Activated CD4-positive, alpha-beta T cell treated with anti-CD3 and anti-CD28 coated beads, Interleukin-2, amount 10 ng/mL, durations not matched to agents 24 days and 14 days (primary cell): ENCODE data around the gene NAA30. TPM values are rescaled to one million over a fixed set of nuclear protein-coding genes. Genes with fewer than 3 reads are reported as not detected.

ENCODE experiments used
- DNase-seq: peaks from one replicate; pipeline ENCODE4 v3.0.0; 2022
- H3K27ac Mint-ChIP-seq: one replicate; pipeline ENCODE4 v1.8.0; 2022; ENCODE audit warnings: mild to moderate bottlenecking, mixed read lengths
- H3K27me3 Mint-ChIP-seq: one replicate; pipeline ENCODE4 v1.8.0; 2022; ENCODE audit warnings: mixed read lengths
- H3K36me3 Mint-ChIP-seq: one replicate; pipeline ENCODE4 v1.8.0; 2022; ENCODE audit warnings: low read depth, mild to moderate bottlenecking, mixed read lengths
- H3K4me1 Mint-ChIP-seq: one replicate; pipeline ENCODE4 v1.8.0; 2021; ENCODE audit warnings: mixed read lengths
- H3K4me3 Mint-ChIP-seq: one replicate; pipeline ENCODE4 v1.8.0; 2022; ENCODE audit warnings: mild to moderate bottlenecking, moderate library complexity, mixed read lengths
- H3K9me3 Mint-ChIP-seq: one replicate; pipeline ENCODE4 v1.8.0; 2021; ENCODE audit warnings: mixed read lengths
- intact Hi-C: fragments of 100-400 bp; cut with micrococcal nuclease; formaldehyde crosslinking; loops from one replicate; pipeline ENCODE4 v1.15.1; 2023
- total RNA-seq: library from RNA; stranded (reverse); gene quantifications from 2 replicates; pipeline ENCODE4 v1.2.3, GENCODE V29; 2022

Gene NAA30
- total RNA-seq, 1 donor from 2014 or later, result 20.4 TPM

- peaks cover 6% of the 10 kb centered on the region for H3K4me1 Mint-ChIP-seq
- no peak for DNase-seq
- peaks cover 34% of the 10 kb centered on the region for H3K36me3 Mint-ChIP-seq
- no peak overlapping the region for H3K27ac Mint-ChIP-seq
- intact Hi-C loops, result no loop called here
- no peaks in the 10 kb centered on the region for H3K9me3 Mint-ChIP-seq
- no peak overlapping the region for H3K4me3 Mint-ChIP-seq
- H3K27me3 Mint-ChIP-seq, result no peaks in the 10 kb centered on the region
These were observed 17.7 kb downstream of the NAA30 start for GRCh38 chr14:57408037-57408436.

- Mint-ChIP-seq H3K36me3 (peaks cover 34% of the 10 kb centered on the region), H3K27ac (no peak overlapping the region), H3K9me3 (no peaks in the 10 kb centered on the region), H3K4me1 (peaks cover 6% of the 10 kb centered on the region), H3K27me3 (no peaks in the 10 kb centered on the region), H3K4me3 (no peak overlapping the region)
- intact Hi-C loops, result no loop called here
- DNase-seq, result no peak
These were observed 18.2 kb downstream of the NAA30 start for GRCh38 chr14:57408634-57409033.

GRCh38 chr14:57412341-57412740 lies 22.0 kb downstream of the NAA30 start:
- Mint-ChIP-seq H3K4me1 (peaks cover 4% of the 10 kb centered on the region), H3K36me3 (peaks cover 26% of the 10 kb centered on the region), H3K9me3 (no peaks in the 10 kb centered on the region), H3K4me3 (no peak overlapping the region), H3K27ac (no peak overlapping the region), H3K27me3 (no peaks in the 10 kb centered on the region)
- no peak for DNase-seq
- intact Hi-C loops, result no loop called here

- intact Hi-C loops, result no loop called here
- Mint-ChIP-seq H3K4me3 (no peak overlapping the region), H3K27ac (no peak overlapping the region), H3K36me3 (peaks cover 18% of the 10 kb centered on the region), H3K4me1 (no peaks in the 10 kb centered on the region), H3K9me3 (no peaks in the 10 kb centered on the region), H3K27me3 (no peaks in the 10 kb centered on the region)
- DNase-seq, result no peak
These were observed 23.5 kb downstream of the NAA30 start for GRCh38 chr14:57413849-57414248.

- no peak for DNase-seq
- no peaks in the 10 kb centered on the region for H3K9me3 Mint-ChIP-seq
- intact Hi-C loops, result no loop called here
- no peaks in the 10 kb centered on the region for H3K27me3 Mint-ChIP-seq
- H3K4me1 Mint-ChIP-seq, result no peaks in the 10 kb centered on the region
- H3K27ac Mint-ChIP-seq, result no peak overlapping the region
- peaks cover under 1% of the 10 kb centered on the region for H3K36me3 Mint-ChIP-seq
- no peak overlapping the region for H3K4me3 Mint-ChIP-seq
These were observed 26.8 kb downstream of the NAA30 start for GRCh38 chr14:57417228-57417627.

GRCh38 chr14:57418999-57419398 lies 28.6 kb downstream of the NAA30 start:
- no peak for DNase-seq
- Mint-ChIP-seq H3K27me3 (peaks cover 1% of the 10 kb centered on the region), H3K4me1 (no peaks in the 10 kb centered on the region), H3K27ac (no peak overlapping the region), H3K36me3 (no peaks in the 10 kb centered on the region), H3K4me3 (no peak overlapping the region), H3K9me3 (no peaks in the 10 kb centered on the region)
- intact Hi-C loops, result no loop called here

- H3K4me1 Mint-ChIP-seq, result no peaks in the 10 kb centered on the region
- peaks cover 1% of the 10 kb centered on the region for H3K27me3 Mint-ChIP-seq
- no peaks in the 10 kb centered on the region for H3K9me3 Mint-ChIP-seq
- DNase-seq, result no peak
- H3K27ac Mint-ChIP-seq, result no peak overlapping the region
- no peak overlapping the region for H3K4me3 Mint-ChIP-seq
- no peaks in the 10 kb centered on the region for H3K36me3 Mint-ChIP-seq
- intact Hi-C loops, result no loop called here
These were observed 29.6 kb downstream of the NAA30 start for GRCh38 chr14:57420033-57420432.

GRCh38 chr14:57420986-57421385 lies 30.6 kb downstream of the NAA30 start:
- Mint-ChIP-seq H3K4me3 (no peak overlapping the region), H3K27me3 (peaks cover 1% of the 10 kb centered on the region), H3K4me1 (no peaks in the 10 kb centered on the region), H3K27ac (no peak overlapping the region), H3K36me3 (no peaks in the 10 kb centered on the region), H3K9me3 (no peaks in the 10 kb centered on the region)
- intact Hi-C loops, result no loop called here
- no peak for DNase-seq

- DNase-seq, result no peak
These were observed 45.5 kb downstream of the NAA30 start for GRCh38 chr14:57435923-57436322.

GRCh38 chr14:57461777-57462320 lies 71.5 kb downstream of the NAA30 start:
- H3K27ac Mint-ChIP-seq, result no peak overlapping the region
- peaks cover 8% of the 10 kb centered on the region for H3K27me3 Mint-ChIP-seq
- no peak overlapping the region for H3K4me3 Mint-ChIP-seq
- intact Hi-C loops, result no loop called here
- H3K9me3 Mint-ChIP-seq, result no peaks in the 10 kb centered on the region
- no peaks in the 10 kb centered on the region for H3K36me3 Mint-ChIP-seq
- no peaks in the 10 kb centered on the region for H3K4me1 Mint-ChIP-seq
- DNase-seq, result no peak

More at GRCh38 chr14:57435923-57436322, 45.5 kb downstream of the NAA30 start:
- intact Hi-C loops, result no loop called here
- Mint-ChIP-seq H3K4me3 (no peak overlapping the region), H3K36me3 (no peaks in the 10 kb centered on the region), H3K4me1 (no peaks in the 10 kb centered on the region), H3K27me3 (peaks cover 16% of the 10 kb centered on the region), H3K9me3 (no peaks in the 10 kb centered on the region), H3K27ac (no peak overlapping the region)

GRCh38 chr14:57462551-57462950 lies 72.2 kb downstream of the NAA30 start:
- H3K27ac Mint-ChIP-seq, result no peak overlapping the region
- no peaks in the 10 kb centered on the region for H3K4me1 Mint-ChIP-seq
- H3K9me3 Mint-ChIP-seq, result no peaks in the 10 kb centered on the region
- no peak for DNase-seq
- no peaks in the 10 kb centered on the region for H3K36me3 Mint-ChIP-seq
- H3K27me3 Mint-ChIP-seq, result peaks cover 7% of the 10 kb centered on the region
- intact Hi-C loops, result no loop called here
- H3K4me3 Mint-ChIP-seq, result no peak overlapping the region

GRCh38 chr14:57464008-57464730 lies 73.8 kb downstream of the NAA30 start:
- Mint-ChIP-seq H3K9me3 (no peaks in the 10 kb centered on the region), H3K27ac (no peak overlapping the region), H3K36me3 (no peaks in the 10 kb centered on the region), H3K4me1 (no peaks in the 10 kb centered on the region), H3K27me3 (no peaks in the 10 kb centered on the region), H3K4me3 (no peak overlapping the region)
- intact Hi-C loops, result no loop called here
- DNase-seq, result no peak
